ENCODE data around the gene MESP2. TPM values are rescaled to one million over a fixed set of nuclear protein-coding genes. Genes with fewer than 3 reads are reported as not detected.

MESP2 gene
- polyA plus RNA-seq, 1 of the 3 experiments (the other 2 are of a cell fraction): 0.31 TPM

DNA sequence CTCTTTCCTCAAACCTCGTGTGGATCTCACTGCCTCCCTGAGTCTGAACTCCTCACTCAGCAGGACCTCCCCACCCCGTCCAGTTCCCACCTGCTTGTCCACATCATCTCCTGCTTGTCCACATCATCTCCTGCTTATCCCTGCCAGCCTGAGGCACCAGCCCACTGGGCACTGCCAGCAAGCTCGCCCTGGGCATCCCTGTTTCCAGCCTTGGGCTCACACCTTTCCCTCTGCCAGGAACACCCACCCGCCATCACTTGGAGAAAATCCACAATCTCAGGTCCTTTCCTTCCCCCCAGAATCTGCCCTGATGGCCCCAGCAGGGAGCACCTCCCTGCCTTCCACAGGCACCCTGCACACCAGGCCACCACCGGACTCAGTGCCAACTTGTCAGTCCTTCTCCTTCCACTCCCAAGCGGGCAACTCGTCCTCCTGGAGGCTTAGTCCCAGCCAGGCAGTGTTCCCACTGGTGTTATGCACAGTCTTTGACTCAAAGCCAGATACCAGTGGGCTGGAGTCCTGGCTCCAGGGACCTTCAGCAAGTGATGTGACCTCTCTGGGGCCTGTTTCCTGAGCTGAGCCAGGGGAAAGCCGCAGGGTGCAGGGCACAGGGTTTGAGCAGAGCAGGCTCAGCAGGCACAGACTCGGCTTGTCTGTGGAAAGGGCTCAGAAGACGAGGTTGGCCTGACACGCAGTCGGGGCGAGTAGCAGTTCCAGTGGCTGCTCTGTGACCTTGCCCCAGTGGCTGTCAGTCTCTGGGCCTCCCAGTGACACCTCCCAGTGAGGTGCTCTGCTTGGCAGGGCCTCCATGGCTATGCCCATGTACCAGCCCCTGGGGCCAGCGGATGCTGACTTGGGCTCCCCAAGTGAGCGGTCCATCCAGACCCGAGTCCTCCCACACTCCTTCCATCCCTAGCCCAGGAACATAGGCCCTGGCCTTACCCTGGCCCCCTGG lies 9.5 kb upstream of the MESP2 start:
- POLR2A ChIA-PET: no interaction called here
- WGBS (ENCODE audit: low lambda C conversion rate): 92% methylated on average over 10 of the region's 16 CpGs

More for the DNA sequence above, 9.5 kb upstream of the MESP2 start:
- H3K9ac ChIP-seq: no peak overlapping the region
- TF ChIP-seq TCF12 (IDR thresholded peaks at IDR 0.05) (no peak), EP300 (IDR thresholded peaks at IDR 0.05; ENCODE audit: borderline replicate concordance in 1 of 2, low read depth in 1 of 2, low read length in 1 of 2) (no peak), TAF1 (IDR thresholded peaks at IDR 0.05; ENCODE audit: borderline replicate concordance, low read depth, low read length) (no peak), MXI1 (IDR thresholded peaks at IDR 0.05; ENCODE audit: low read depth, low read length) (no peak), MAX (IDR thresholded peaks at IDR 0.05; ENCODE audit: low read depth) (no peak), RAD21 (IDR thresholded peaks at IDR 0.05; ENCODE audit: low read length) (no peak), SMC3 (IDR thresholded peaks at IDR 0.05; ENCODE audit: low read depth, low read length) (no peak), RXRA (IDR thresholded peaks at IDR 0.05; ENCODE audit: borderline replicate concordance, low read depth) (no peak), RFX5 (IDR thresholded peaks at IDR 0.05; ENCODE audit: low read length) (no peak), FOSL2 (IDR thresholded peaks at IDR 0.05; ENCODE audit: borderline replicate concordance, low read depth) (no peak), YY1 (IDR thresholded peaks at IDR 0.05; ENCODE audit: low read depth) (no peak), POLR2AphosphoS5 (IDR thresholded peaks at IDR 0.05; ENCODE audit: low read depth, low read length) (no peak), TEAD4 (IDR thresholded peaks at IDR 0.05; ENCODE audit: borderline replicate concordance, insufficient read depth) (no peak), USF1 (IDR thresholded peaks at IDR 0.05; ENCODE audit: borderline replicate concordance, low read depth) (no peak), GABPA (IDR thresholded peaks at IDR 0.05; ENCODE audit: low read depth) (no peak), FOXM1 (IDR thresholded peaks at IDR 0.05; ENCODE audit: low read depth) (no peak)
- TF ChIP-seq, protein P1, sequence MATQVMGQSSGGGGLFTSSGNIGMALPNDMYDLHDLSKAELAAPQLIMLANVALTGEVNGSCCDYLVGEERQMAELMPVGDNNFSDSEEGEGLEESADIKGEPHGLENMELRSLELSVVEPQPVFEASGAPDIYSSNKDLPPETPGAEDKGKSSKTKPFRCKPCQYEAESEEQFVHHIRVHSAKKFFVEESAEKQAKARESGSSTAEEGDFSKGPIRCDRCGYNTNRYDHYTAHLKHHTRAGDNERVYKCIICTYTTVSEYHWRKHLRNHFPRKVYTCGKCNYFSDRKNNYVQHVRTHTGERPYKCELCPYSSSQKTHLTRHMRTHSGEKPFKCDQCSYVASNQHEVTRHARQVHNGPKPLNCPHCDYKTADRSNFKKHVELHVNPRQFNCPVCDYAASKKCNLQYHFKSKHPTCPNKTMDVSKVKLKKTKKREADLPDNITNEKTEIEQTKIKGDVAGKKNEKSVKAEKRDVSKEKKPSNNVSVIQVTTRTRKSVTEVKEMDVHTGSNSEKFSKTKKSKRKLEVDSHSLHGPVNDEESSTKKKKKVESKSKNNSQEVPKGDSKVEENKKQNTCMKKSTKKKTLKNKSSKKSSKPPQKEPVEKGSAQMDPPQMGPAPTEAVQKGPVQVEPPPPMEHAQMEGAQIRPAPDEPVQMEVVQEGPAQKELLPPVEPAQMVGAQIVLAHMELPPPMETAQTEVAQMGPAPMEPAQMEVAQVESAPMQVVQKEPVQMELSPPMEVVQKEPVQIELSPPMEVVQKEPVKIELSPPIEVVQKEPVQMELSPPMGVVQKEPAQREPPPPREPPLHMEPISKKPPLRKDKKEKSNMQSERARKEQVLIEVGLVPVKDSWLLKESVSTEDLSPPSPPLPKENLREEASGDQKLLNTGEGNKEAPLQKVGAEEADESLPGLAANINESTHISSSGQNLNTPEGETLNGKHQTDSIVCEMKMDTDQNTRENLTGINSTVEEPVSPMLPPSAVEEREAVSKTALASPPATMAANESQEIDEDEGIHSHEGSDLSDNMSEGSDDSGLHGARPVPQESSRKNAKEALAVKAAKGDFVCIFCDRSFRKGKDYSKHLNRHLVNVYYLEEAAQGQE (IDR thresholded peaks at IDR 0.05; ENCODE audit: low read depth, low read length): no peak
- TF ChIP-seq, protein P2, sequence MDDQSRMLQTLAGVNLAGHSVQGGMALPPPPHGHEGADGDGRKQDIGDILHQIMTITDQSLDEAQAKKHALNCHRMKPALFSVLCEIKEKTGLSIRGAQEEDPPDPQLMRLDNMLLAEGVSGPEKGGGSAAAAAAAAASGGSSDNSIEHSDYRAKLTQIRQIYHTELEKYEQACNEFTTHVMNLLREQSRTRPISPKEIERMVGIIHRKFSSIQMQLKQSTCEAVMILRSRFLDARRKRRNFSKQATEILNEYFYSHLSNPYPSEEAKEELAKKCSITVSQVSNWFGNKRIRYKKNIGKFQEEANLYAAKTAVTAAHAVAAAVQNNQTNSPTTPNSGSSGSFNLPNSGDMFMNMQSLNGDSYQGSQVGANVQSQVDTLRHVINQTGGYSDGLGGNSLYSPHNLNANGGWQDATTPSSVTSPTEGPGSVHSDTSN (IDR thresholded peaks at IDR 0.05): no peak
- TF ChIP-seq, protein P3, sequence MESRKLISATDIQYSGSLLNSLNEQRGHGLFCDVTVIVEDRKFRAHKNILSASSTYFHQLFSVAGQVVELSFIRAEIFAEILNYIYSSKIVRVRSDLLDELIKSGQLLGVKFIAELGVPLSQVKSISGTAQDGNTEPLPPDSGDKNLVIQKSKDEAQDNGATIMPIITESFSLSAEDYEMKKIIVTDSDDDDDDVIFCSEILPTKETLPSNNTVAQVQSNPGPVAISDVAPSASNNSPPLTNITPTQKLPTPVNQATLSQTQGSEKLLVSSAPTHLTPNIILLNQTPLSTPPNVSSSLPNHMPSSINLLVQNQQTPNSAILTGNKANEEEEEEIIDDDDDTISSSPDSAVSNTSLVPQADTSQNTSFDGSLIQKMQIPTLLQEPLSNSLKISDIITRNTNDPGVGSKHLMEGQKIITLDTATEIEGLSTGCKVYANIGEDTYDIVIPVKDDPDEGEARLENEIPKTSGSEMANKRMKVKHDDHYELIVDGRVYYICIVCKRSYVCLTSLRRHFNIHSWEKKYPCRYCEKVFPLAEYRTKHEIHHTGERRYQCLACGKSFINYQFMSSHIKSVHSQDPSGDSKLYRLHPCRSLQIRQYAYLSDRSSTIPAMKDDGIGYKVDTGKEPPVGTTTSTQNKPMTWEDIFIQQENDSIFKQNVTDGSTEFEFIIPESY (IDR thresholded peaks at IDR 0.05; ENCODE audit: borderline replicate concordance, low read depth): no peak
- DNase-seq: no peak
- no peaks in the 10 kb centered on the region for H3K79me2 ChIP-seq (ENCODE audit: insufficient read depth)
- no peak overlapping the region for H2AFZ ChIP-seq (ENCODE audit: low read depth)
- H3K27me3 ChIP-seq (ENCODE audit: insufficient read depth): no peaks in the 10 kb centered on the region
- H3K9me3 ChIP-seq: no peaks in the 10 kb centered on the region
- no peaks in the 10 kb centered on the region for H4K20me1 ChIP-seq (ENCODE audit: insufficient read depth)
- H3K27ac ChIP-seq (ENCODE audit: low read depth in 2 of 2, low read length in 1 of 2): no peak overlapping the region
- CTCF ChIA-PET: interaction anchor here (1.0 kb wide), 1 partner anchor 11 kb away, joined by 3 read pairs; no protein-coding TSS in a partner anchor
- H3K4me2 ChIP-seq: no peak overlapping the region
- peaks cover 5% of the 10 kb centered on the region for H3F3A ChIP-seq (replicated peaks; ENCODE audit: insufficient read depth)
- no peaks in the 10 kb centered on the region for H3K9me2 ChIP-seq
- H3K4me1 ChIP-seq (ENCODE audit: control insufficient read depth in 1 of 2, insufficient read depth in 2 of 2, low read depth in 1 of 2, low read length in 1 of 2): peaks cover 4 to 15% of the 10 kb centered on the region in 2 experiments; a peak in 2 of 4 replicates
- no peaks in the 10 kb centered on the region for H3K36me3 ChIP-seq (replicated peaks in 1 of 2; ENCODE audit: control insufficient read depth in 1 of 2, insufficient read depth in 2 of 2, low read length in 1 of 2)
- no peak overlapping the region for H3K4me3 ChIP-seq (ENCODE audit: low read depth in 2 of 2, low read length in 1 of 2)

Data from SK-N-SH (cell line).